Mesendoderm (in vitro differentiated cells): ENCODE data around the gene HIP1R.
"Not testable (repeated sequence)": the region's sequence is repeated elsewhere in the genome, so short reads cannot be mapped to it uniquely, and the experiment has no call there.

Experiments used
- DNase-seq: peaks from one replicate; pipeline ENCODE4 v3.0.0; 2013
- H2AK5ac ChIP-seq: 2 replicates; pipeline ENCODE4 v1.6.1; 2013; ENCODE audit warnings: low read length, inconsistent platforms
- H2BK120ac ChIP-seq: 2 replicates; pipeline ENCODE4 v1.6.1; 2013; ENCODE audit warnings: low read depth, mild to moderate bottlenecking, low read length, moderate library complexity, mixed read lengths
- H2BK15ac ChIP-seq: replicated peaks from 2 replicates; pipeline ENCODE4 v1.6.1; 2013; ENCODE audit warnings: low read depth, mild to moderate bottlenecking, moderate library complexity
- H2BK5ac ChIP-seq: 2 replicates; pipeline ENCODE4 v1.6.1; 2013; ENCODE audit warnings: low read length, inconsistent platforms
- H3K18ac ChIP-seq: 2 replicates; pipeline ENCODE4 v1.6.1; 2013; ENCODE audit warnings: mild to moderate bottlenecking, low read length, mixed read lengths
- H3K23ac ChIP-seq: one replicate; pipeline ENCODE4 v1.6.1; 2013; ENCODE audit warnings: low read length
- H3K27ac ChIP-seq: 2 replicates; pipeline ENCODE4 v1.5.1; 2013; ENCODE audit warnings: low read depth, mild to moderate bottlenecking, inconsistent platforms, low read length, moderate library complexity
- H3K27me3 ChIP-seq: 2 replicates; pipeline ENCODE4 v1.6.1; 2013; ENCODE audit warnings: low read length, control low read depth, mild to moderate bottlenecking, inconsistent platforms; ENCODE audit not compliant: insufficient read depth, poor library complexity
- H3K36me3 ChIP-seq: 2 replicates; pipeline ENCODE4 v1.6.1; 2013; ENCODE audit warnings: low read length, inconsistent platforms; ENCODE audit not compliant: control insufficient read depth, insufficient read depth
- H3K4ac ChIP-seq: one replicate; pipeline ENCODE4 v1.6.1; 2013; ENCODE audit warnings: low read depth, mild to moderate bottlenecking, low read length, moderate library complexity
- H3K4me1 ChIP-seq: 2 replicates; pipeline ENCODE4 v1.6.1; 2013; ENCODE audit warnings: low read depth, low read length, inconsistent platforms; ENCODE audit not compliant: control insufficient read depth
- H3K4me2 ChIP-seq: 2 replicates; pipeline ENCODE4 v1.6.1; 2013; ENCODE audit warnings: low read length
- H3K4me3 ChIP-seq: 2 replicates; pipeline ENCODE4 v1.5.1; 2013; ENCODE audit warnings: mild to moderate bottlenecking, low read length
- H3K56ac ChIP-seq: one replicate; pipeline ENCODE4 v1.6.1; 2013; ENCODE audit warnings: low read length
- H3K79me1 ChIP-seq: 2 replicates; pipeline ENCODE4 v1.6.1; 2013; ENCODE audit warnings: low read length, inconsistent platforms
- H3K79me2 ChIP-seq: 2 replicates; pipeline ENCODE4 v1.6.1; 2013; ENCODE audit warnings: mild to moderate bottlenecking, low read length; ENCODE audit not compliant: control insufficient read depth, insufficient read depth
- H3K9ac ChIP-seq: 2 replicates; pipeline ENCODE4 v1.6.1; 2013; ENCODE audit warnings: low read length, inconsistent platforms
- H4K5ac ChIP-seq: one replicate; pipeline ENCODE4 v1.6.1; 2013; ENCODE audit warnings: low read length
- H4K8ac ChIP-seq: one replicate; pipeline ENCODE4 v1.6.1; 2013; ENCODE audit warnings: low read depth, mild to moderate bottlenecking, control low read depth, low read length, moderate library complexity
- WGBS: extraction: QIAGEN DNeasy Blood & Tissue Kit; methylation state at CpG from one replicate; pipeline ENCODE4 v1.1.7; 2013; ENCODE audit warnings: low lambda C conversion rate, missing lambda C conversion rate; ENCODE audit not compliant: insufficient coverage; ENCODE audit errors: extremely low coverage; 5-methylcytosine and 5-hydroxymethylcytosine counted together

The HIP1R gene

DNA sequence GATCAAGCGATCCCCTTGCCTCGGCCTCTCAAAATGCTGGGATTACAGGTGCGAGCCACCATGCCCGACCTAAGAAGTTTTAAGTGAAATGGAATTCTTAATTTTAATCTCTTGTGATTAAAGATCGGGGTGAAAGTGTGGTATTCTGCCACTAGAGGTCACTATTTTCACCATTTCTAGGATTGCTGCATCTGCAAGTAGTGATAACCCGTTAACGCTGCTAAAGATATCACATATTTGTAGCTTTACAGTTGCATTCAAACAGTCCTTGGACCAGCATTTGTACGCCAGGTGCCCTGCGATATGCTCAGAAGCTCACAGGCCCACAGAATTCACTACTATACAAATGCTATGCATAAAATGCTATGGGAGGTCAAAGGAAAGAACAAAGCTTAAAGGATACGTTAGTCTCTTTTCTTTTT is 41.6 kb upstream of the HIP1R start:
- no peak overlapping the region for H3K4ac ChIP-seq
- no peak overlapping the region for H2AK5ac ChIP-seq
- H4K8ac ChIP-seq, result no peak overlapping the region
- H4K5ac ChIP-seq, result no peak overlapping the region
- H3K4me1 ChIP-seq, result no peaks in the 10 kb centered on the region
- H3K4me3 ChIP-seq, result no peak overlapping the region
- no peaks in the 10 kb centered on the region for H3K27me3 ChIP-seq
- no CpG with 5 or more reads among the region's 10 CpGs for WGBS
- H3K23ac ChIP-seq, result no peak overlapping the region
- no peak overlapping the region for H2BK5ac ChIP-seq
- no peak overlapping the region for H3K4me2 ChIP-seq
- no peaks in the 10 kb centered on the region for H3K79me1 ChIP-seq
- no peak overlapping the region for H3K18ac ChIP-seq
- no peak overlapping the region for H3K27ac ChIP-seq
- no peaks in the 10 kb centered on the region for H3K36me3 ChIP-seq
- H2BK15ac ChIP-seq, result no peak overlapping the region
- no peaks in the 10 kb centered on the region for H3K79me2 ChIP-seq
- no peak overlapping the region for H3K56ac ChIP-seq
- H2BK120ac ChIP-seq, result no peak overlapping the region
- peak; percentile 58 for DNase-seq
- no peak overlapping the region for H3K9ac ChIP-seq

DNA sequence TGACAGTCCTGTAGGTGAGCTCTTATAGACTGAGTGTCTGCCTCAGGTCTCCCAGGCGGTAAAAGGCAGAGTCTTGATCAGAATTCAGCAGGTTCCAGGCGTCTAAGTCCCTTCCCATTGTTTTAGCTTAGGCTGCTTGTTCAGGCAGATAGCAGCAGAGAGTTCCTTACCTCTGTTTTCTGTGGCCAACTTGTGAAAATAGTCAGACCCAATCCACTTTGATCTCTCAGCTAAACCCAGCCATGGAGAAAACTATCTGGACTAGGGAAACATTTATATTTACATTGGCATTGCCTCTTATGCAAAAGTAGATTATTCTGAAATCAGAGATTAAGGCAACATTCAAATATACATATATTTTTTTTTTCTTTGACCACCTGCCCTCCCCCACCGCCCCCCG is 39.5 kb upstream of the HIP1R start:
- Histone ChIP-seq H2BK120ac (no peak overlapping the region), H3K4ac (no peak overlapping the region), H4K8ac (no peak overlapping the region), H2BK5ac (no peak overlapping the region), H3K4me2 (no peak overlapping the region), H3K4me3 (no peak overlapping the region), H2AK5ac (no peak overlapping the region), H4K5ac (no peak overlapping the region), H3K18ac (no peak overlapping the region), H3K27me3 (no peaks in the 10 kb centered on the region), H3K27ac (no peak overlapping the region), H2BK15ac (no peak overlapping the region), H3K56ac (no peak overlapping the region), H3K4me1 (no peaks in the 10 kb centered on the region), H3K23ac (no peak overlapping the region), H3K79me1 (no peaks in the 10 kb centered on the region), H3K9ac (no peak overlapping the region), H3K79me2 (no peaks in the 10 kb centered on the region), H3K36me3 (no peaks in the 10 kb centered on the region)
- DNase-seq, result peak; percentile 18
- no CpG with 5 or more reads among the region's 4 CpGs for WGBS

DNA sequence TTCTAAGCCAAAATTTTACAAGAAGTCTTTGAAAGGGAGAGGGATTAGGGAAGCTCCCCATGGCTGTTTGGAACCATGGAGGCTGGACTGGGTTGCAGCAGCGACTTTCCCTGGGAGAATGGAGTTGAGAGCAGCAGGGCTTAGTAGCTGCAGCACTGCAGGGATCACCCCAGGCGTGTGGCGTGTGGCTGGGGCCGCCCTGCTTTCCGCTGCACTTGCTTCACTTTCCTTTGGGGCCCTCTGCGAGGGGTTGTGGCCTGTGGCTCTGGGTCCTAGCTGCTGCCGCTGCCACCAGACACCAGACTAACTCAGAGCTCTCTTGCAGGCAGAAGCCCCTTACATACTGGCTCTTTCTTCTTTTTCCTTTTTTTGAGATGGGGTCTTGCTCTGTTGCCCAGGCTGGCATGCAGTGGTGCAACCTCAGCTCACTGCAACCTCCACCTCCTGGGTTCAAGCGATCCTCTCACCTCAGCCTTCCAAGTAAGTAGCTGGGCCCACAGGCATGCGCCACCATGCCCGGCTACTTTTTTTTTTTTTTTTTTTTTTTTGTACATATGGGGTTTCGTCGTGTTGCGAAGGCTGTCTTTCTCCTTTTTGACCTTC is 35.5 kb upstream of the HIP1R start:
- no peak overlapping the region for H3K18ac ChIP-seq
- H3K4me1 ChIP-seq, result no peaks in the 10 kb centered on the region
- no peak overlapping the region for H2BK5ac ChIP-seq
- no peak overlapping the region for H2BK15ac ChIP-seq
- no peak overlapping the region for H3K23ac ChIP-seq
- H4K8ac ChIP-seq, result no peak overlapping the region
- no peak overlapping the region for H3K4me2 ChIP-seq
- H4K5ac ChIP-seq, result no peak overlapping the region
- DNase-seq, result no peak
- no peaks in the 10 kb centered on the region for H3K36me3 ChIP-seq
- no peak overlapping the region for H3K56ac ChIP-seq
- no peak overlapping the region for H3K4ac ChIP-seq
- H2AK5ac ChIP-seq, result no peak overlapping the region
- no peak overlapping the region for H3K4me3 ChIP-seq
- WGBS, result no CpG with 5 or more reads among the region's 13 CpGs
- no peaks in the 10 kb centered on the region for H3K27me3 ChIP-seq
- no peaks in the 10 kb centered on the region for H3K79me2 ChIP-seq
- H3K27ac ChIP-seq, result no peak overlapping the region
- no peak overlapping the region for H2BK120ac ChIP-seq
- no peaks in the 10 kb centered on the region for H3K79me1 ChIP-seq
- H3K9ac ChIP-seq, result no peak overlapping the region

DNA sequence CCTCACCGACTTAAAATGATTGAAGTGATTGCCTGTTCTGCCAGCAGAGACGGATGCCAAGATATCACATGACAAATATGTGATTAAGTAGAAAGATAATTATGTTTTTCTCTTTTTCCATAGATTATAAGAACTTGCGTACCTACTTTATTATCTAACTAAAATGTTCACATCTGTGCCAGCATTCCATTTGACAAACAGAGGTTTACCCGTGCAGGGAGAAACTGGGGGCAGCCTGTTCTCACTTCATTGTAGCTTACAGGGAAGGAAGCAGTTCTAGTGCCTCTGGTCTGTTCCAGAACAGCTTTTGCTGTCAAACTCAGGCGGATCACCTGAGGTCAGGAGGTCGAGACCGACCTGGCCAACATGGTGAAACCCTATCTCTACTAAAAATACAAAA is 31.3 kb upstream of the HIP1R start:
- H2BK5ac ChIP-seq, result no peak overlapping the region
- no peak for DNase-seq
- no peak overlapping the region for H2BK120ac ChIP-seq
- H3K36me3 ChIP-seq, result no peaks in the 10 kb centered on the region
- no peak overlapping the region for H3K56ac ChIP-seq
- no peak overlapping the region for H4K8ac ChIP-seq
- H3K18ac ChIP-seq, result no peak overlapping the region
- no peak overlapping the region for H3K4me2 ChIP-seq
- no CpG with 5 or more reads among the region's 7 CpGs for WGBS
- no peak overlapping the region for H3K4me3 ChIP-seq
- no peak overlapping the region for H3K4ac ChIP-seq
- no peak overlapping the region for H2AK5ac ChIP-seq
- no peaks in the 10 kb centered on the region for H3K79me1 ChIP-seq
- H3K27me3 ChIP-seq, result no peaks in the 10 kb centered on the region
- no peaks in the 10 kb centered on the region for H3K4me1 ChIP-seq
- H2BK15ac ChIP-seq, result no peak overlapping the region
- H3K23ac ChIP-seq, result no peak overlapping the region
- no peak overlapping the region for H4K5ac ChIP-seq
- no peak overlapping the region for H3K9ac ChIP-seq
- no peaks in the 10 kb centered on the region for H3K79me2 ChIP-seq
- H3K27ac ChIP-seq, result no peak overlapping the region

DNA sequence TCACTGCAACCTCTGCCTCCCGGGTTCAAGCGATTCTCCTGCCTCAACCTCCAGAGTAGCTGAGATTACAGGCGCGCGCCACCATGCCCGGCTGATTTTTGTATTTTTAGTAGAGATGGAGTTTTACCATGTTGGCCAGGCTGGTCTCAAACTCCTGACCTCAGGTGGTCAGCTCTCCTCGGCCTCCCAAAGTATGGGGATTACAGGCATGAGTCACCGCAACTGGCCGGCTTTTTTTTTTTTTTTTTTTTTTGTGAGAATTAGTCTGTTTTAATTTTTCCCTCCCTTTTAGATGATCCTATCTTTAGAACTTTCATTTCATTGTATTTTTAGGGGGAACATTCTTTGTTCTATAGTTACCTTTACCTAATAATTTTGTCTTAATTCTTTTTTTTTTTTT is 30.3 kb upstream of the HIP1R start:
- not testable (repeated sequence) for H3K36me3 ChIP-seq, H3K4me2 ChIP-seq, H3K9ac ChIP-seq, H3K23ac ChIP-seq, H3K18ac ChIP-seq, H2BK120ac ChIP-seq, H2BK15ac ChIP-seq, H2BK5ac ChIP-seq, H3K79me2 ChIP-seq, H3K79me1 ChIP-seq, H3K4me3 ChIP-seq, H4K5ac ChIP-seq, H3K27me3 ChIP-seq, H3K4ac ChIP-seq, H3K27ac ChIP-seq, H3K4me1 ChIP-seq, H4K8ac ChIP-seq, H3K56ac ChIP-seq, H2AK5ac ChIP-seq, DNase-seq
- WGBS, result no CpG with 5 or more reads among the region's 9 CpGs

DNA sequence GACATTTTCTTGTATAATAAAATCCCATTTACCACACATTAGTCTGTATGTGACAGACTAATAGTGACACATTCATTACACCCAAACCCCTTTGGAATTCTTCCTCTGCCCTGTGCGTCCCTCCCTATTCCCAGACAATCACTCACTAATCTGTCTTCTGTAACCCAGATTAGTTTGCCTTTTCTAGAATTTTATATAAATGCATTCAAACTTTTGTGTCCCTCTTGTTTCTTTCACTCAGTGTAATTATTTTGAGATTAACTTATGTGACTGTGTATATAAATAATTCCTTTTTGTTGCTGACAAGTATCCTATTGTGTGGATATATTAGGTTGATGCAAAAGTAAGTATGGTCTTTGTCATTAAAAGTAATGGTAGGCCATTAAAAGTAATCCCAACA is 27.6 kb upstream of the HIP1R start:
- H3K4me3 ChIP-seq, result no peak overlapping the region
- H2AK5ac ChIP-seq, result no peak overlapping the region
- no peak overlapping the region for H3K23ac ChIP-seq
- H3K27me3 ChIP-seq, result no peaks in the 10 kb centered on the region
- no peaks in the 10 kb centered on the region for H3K79me2 ChIP-seq
- H3K9ac ChIP-seq, result no peak overlapping the region
- H4K5ac ChIP-seq, result no peak overlapping the region
- no peak overlapping the region for H2BK5ac ChIP-seq
- no peak overlapping the region for H3K18ac ChIP-seq
- H3K56ac ChIP-seq, result no peak overlapping the region
- H2BK120ac ChIP-seq, result no peak overlapping the region
- H3K36me3 ChIP-seq, result no peaks in the 10 kb centered on the region
- H3K4ac ChIP-seq, result no peak overlapping the region
- WGBS, result no CpG with 5 or more reads among the region's 1 CpG
- no peak overlapping the region for H3K27ac ChIP-seq
- no peak overlapping the region for H4K8ac ChIP-seq
- H3K79me1 ChIP-seq, result no peaks in the 10 kb centered on the region
- no peak for DNase-seq
- H3K4me2 ChIP-seq, result no peak overlapping the region
- H3K4me1 ChIP-seq, result no peaks in the 10 kb centered on the region
- no peak overlapping the region for H2BK15ac ChIP-seq
